GM18861 (cell line): ENCODE data around the gene KCNK13.
"Not testable (repeated sequence)": the region's sequence is repeated elsewhere in the genome, so short reads cannot be mapped to it uniquely, and the experiment has no call there.

Source experiments
- ATAC-seq: cut with Tn5 transposase; IDR thresholded peaks from one replicate; pipeline ENCODE4 v1.9.1; 2021; ENCODE audit not compliant: unreplicated experiment

The KCNK13 gene

GRCh38 chr14:90188588-90188987, 126.8 kb downstream of the KCNK13 start:
- ATAC-seq = no peak

GRCh38 chr14:90191154-90191553, 129.4 kb downstream of the KCNK13 start:
- ATAC-seq = no peak

GRCh38 chr14:90191585-90191984, 129.8 kb downstream of the KCNK13 start:
- ATAC-seq = no peak

GRCh38 chr14:90193925-90194324, 132.1 kb downstream of the KCNK13 start:
- no peak for ATAC-seq

GRCh38 chr14:90194706-90195105, 132.9 kb downstream of the KCNK13 start:
- no peak for ATAC-seq

- no peak for ATAC-seq
Observed at GRCh38 chr14:90198541-90199060, 136.8 kb downstream of the KCNK13 start.

- ATAC-seq = not testable (repeated sequence)
Observed at GRCh38 chr14:90200546-90200945, 138.8 kb downstream of the KCNK13 start.

GRCh38 chr14:90201344-90201743, 139.6 kb downstream of the KCNK13 start:
- no peak for ATAC-seq

- ATAC-seq = no peak
Observed at GRCh38 chr14:90204516-90204915, 142.7 kb downstream of the KCNK13 start.

- ATAC-seq = no peak
Observed at GRCh38 chr14:90213099-90213748, 151.4 kb downstream of the KCNK13 start.

GRCh38 chr14:90228478-90228877, 166.7 kb downstream of the KCNK13 start:
- ATAC-seq = no peak

GRCh38 chr14:90229942-90230341, 168.1 kb downstream of the KCNK13 start:
- ATAC-seq = not testable (repeated sequence)
